ENCODE measurements around the gene CUL1. TPM values are rescaled to one million over a fixed set of nuclear protein-coding genes. Genes with fewer than 3 reads are reported as not detected.

The CUL1 gene
- total and polyA plus RNA-seq, 2 donors (not counting 3 experiments of a cell fraction or from before 2014, with no cell fraction given): 25.7 to 50.2 TPM

DNA sequence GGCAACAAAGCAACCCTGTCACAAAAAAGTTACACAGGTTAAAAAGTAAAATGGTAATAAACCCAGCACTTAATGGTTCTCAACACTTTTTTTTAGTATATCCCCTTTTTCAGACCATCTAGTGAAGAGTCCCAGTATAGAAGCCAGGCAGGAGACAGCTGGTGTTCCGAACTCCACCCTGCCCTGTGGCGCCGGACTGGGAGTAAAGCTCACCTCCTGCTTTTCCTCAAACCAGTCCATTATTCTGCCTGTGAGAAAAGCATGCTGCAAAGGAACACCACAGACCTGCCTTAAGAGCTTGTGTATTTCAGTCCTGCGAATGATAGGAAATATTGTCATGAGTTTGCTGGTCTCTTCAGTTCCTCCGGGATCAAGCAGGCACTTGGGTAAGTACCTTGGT, 104.4 kb downstream of the CUL1 start:
- no peak for TF ChIP-seq FOS (IDR thresholded peaks at IDR 0.05; ENCODE audit: borderline replicate concordance, insufficient read depth, low read length)
- TF ChIP-seq EZH2 (IDR thresholded peaks at IDR 0.05; ENCODE audit: borderline replicate concordance, low read depth, low read length, severe bottlenecking): no peak
- TF ChIP-seq JUN (IDR thresholded peaks at IDR 0.05; ENCODE audit: borderline replicate concordance, insufficient read depth, insufficient read length, low read depth): no peak
- TF ChIP-seq MYC (IDR thresholded peaks at IDR 0.05; ENCODE audit: low read depth, low read length): no peak
- H3K4me2 ChIP-seq (ENCODE audit: insufficient read depth, low read length): no peak overlapping the region
- ChIA-PET CTCF (interaction anchor here (0.9 to 1.1 kb wide), 3 partner anchors 10 to 49 kb away, joined by 3 to 5 read pairs (median 3); no protein-coding TSS in a partner anchor), POLR2A (no interaction called here)
- BruUV-seq (replicated peaks): no TSS peak
- H3K4me1 ChIP-seq (ENCODE audit: control insufficient read depth, extremely low read depth, insufficient read depth, low read length): no peaks in the 10 kb centered on the region
- dilution Hi-C loops (cut with MboI; ENCODE audit: extremely low pct_ligation_motif_present, low sequenced_read_pairs) (no loop called here), intact Hi-C loops (cut with micrococcal nuclease) (no loop called here)
- H3K4me3 ChIP-seq (replicated peaks in 1 of 3; ENCODE audit: insufficient read depth in 1 of 3, low read depth in 1 of 3, low read length in 3 of 3): no peak overlapping the region
- no peaks in the 10 kb centered on the region for H3K27me3 ChIP-seq (ENCODE audit: control insufficient read depth in 2 of 2, insufficient read depth in 2 of 2, low read length in 2 of 2)
- no peaks in the 10 kb centered on the region for H3K79me2 ChIP-seq (ENCODE audit: control insufficient read depth, insufficient read depth, low read length)
- H3K9ac ChIP-seq (replicated peaks; ENCODE audit: extremely low read depth, insufficient read depth, low read length): no peak overlapping the region
- no peak overlapping the region for H3K27ac ChIP-seq (ENCODE audit: insufficient read depth, low read depth, low read length)
- H3K9me1 ChIP-seq (replicated peaks; ENCODE audit: control insufficient read depth, extremely low read depth, insufficient read depth, low read length): no peaks in the 10 kb centered on the region
- FAIRE-seq: no peak
- no peak overlapping the region for H2AFZ ChIP-seq (ENCODE audit: low read depth, low read length)
- H4K20me1 ChIP-seq (replicated peaks; ENCODE audit: control insufficient read depth, extremely low read depth, insufficient read depth, low read length): no peaks in the 10 kb centered on the region
- no peaks in the 10 kb centered on the region for H3K9me3 ChIP-seq (replicated peaks; ENCODE audit: control insufficient read depth, insufficient read depth, low read length)
- H3K36me3 ChIP-seq (ENCODE audit: control insufficient read depth in 2 of 2, extremely low read depth in 1 of 2, insufficient read depth in 2 of 2, low read length in 2 of 2): peaks cover 15 to 33% of the 10 kb centered on the region in 2 experiments
- DNase-seq (ENCODE audit: low read depth, low spot score): no peak

- Histone ChIP-seq H4K20me1 (replicated peaks; ENCODE audit: control insufficient read depth, extremely low read depth, insufficient read depth, low read length) (no peaks in the 10 kb centered on the region), H3K4me1 (ENCODE audit: control insufficient read depth, extremely low read depth, insufficient read depth, low read length) (no peaks in the 10 kb centered on the region), H3K4me3 (replicated peaks in 1 of 3; ENCODE audit: insufficient read depth in 1 of 3, low read depth in 1 of 3, low read length in 3 of 3) (no peak overlapping the region), H3K9ac (replicated peaks; ENCODE audit: extremely low read depth, insufficient read depth, low read length) (no peak overlapping the region), H3K9me3 (replicated peaks; ENCODE audit: control insufficient read depth, insufficient read depth, low read length) (no peaks in the 10 kb centered on the region), H3K79me2 (ENCODE audit: control insufficient read depth, insufficient read depth, low read length) (no peaks in the 10 kb centered on the region), H3K36me3 (ENCODE audit: control insufficient read depth in 2 of 2, extremely low read depth in 1 of 2, insufficient read depth in 2 of 2, low read length in 2 of 2) (peaks cover 10 to 26% of the 10 kb centered on the region in 2 experiments), H2AFZ (ENCODE audit: low read depth, low read length) (no peak overlapping the region), H3K27me3 (ENCODE audit: control insufficient read depth in 2 of 2, insufficient read depth in 2 of 2, low read length in 2 of 2) (no peaks in the 10 kb centered on the region), H3K4me2 (ENCODE audit: insufficient read depth, low read length) (no peak overlapping the region), H3K27ac (ENCODE audit: insufficient read depth, low read depth, low read length) (no peak overlapping the region), H3K9me1 (replicated peaks; ENCODE audit: control insufficient read depth, extremely low read depth, insufficient read depth, low read length) (no peaks in the 10 kb centered on the region)
- DNase-seq (ENCODE audit: low read depth, low spot score) (no peak), FAIRE-seq (no peak)
- BruUV-seq (replicated peaks): no TSS peak
- intact Hi-C loops (cut with micrococcal nuclease) (no loop called here), dilution Hi-C loops (cut with MboI; ENCODE audit: extremely low pct_ligation_motif_present, low sequenced_read_pairs) (no loop called here)
- ChIA-PET POLR2A (no interaction called here), CTCF (interaction anchor here (2.0 kb wide), 1 partner anchor 12 kb away, joined by 4 read pairs; no protein-coding TSS in a partner anchor)
- no peak for TF ChIP-seq MAX (IDR thresholded peaks at IDR 0.05; ENCODE audit: insufficient read depth, insufficient read length)
- TF ChIP-seq EZH2 (IDR thresholded peaks at IDR 0.05; ENCODE audit: borderline replicate concordance, low read depth, low read length, severe bottlenecking): no peak
- no peak for TF ChIP-seq MYC (IDR thresholded peaks at IDR 0.05; ENCODE audit: low read depth, low read length)
- TF ChIP-seq FOS (IDR thresholded peaks at IDR 0.05; ENCODE audit: borderline replicate concordance, insufficient read depth, low read length): no peak
- no peak for TF ChIP-seq JUN (IDR thresholded peaks at IDR 0.05; ENCODE audit: borderline replicate concordance, insufficient read depth, insufficient read length, low read depth)
- TF ChIP-seq POLR2AphosphoS5 (IDR thresholded peaks at IDR 0.05; ENCODE audit: insufficient read depth, low read depth, low read length): no peak
Measured at GRCh38 chr7:148804343-148805235, 105.9 kb downstream of the CUL1 start.
